ENCODE data around the gene PRR15L. TPM values are rescaled to one million over a fixed set of nuclear protein-coding genes. Genes with fewer than 3 reads are reported as not detected.
"Not testable (repeated sequence)": the region's sequence is repeated elsewhere in the genome, so short reads cannot be mapped to it uniquely, and the experiment has no call there.

The PRR15L gene
- total RNA-seq = not detected

GRCh38 chr17:47957591-47958490 lies at the start of gene PRR15L:
Gene PRR15L (minus strand): TSS chr17:47957883. CDS start chr17:47953234, 4,649 bp downstream.
- no peak for DNase-seq

DNA sequence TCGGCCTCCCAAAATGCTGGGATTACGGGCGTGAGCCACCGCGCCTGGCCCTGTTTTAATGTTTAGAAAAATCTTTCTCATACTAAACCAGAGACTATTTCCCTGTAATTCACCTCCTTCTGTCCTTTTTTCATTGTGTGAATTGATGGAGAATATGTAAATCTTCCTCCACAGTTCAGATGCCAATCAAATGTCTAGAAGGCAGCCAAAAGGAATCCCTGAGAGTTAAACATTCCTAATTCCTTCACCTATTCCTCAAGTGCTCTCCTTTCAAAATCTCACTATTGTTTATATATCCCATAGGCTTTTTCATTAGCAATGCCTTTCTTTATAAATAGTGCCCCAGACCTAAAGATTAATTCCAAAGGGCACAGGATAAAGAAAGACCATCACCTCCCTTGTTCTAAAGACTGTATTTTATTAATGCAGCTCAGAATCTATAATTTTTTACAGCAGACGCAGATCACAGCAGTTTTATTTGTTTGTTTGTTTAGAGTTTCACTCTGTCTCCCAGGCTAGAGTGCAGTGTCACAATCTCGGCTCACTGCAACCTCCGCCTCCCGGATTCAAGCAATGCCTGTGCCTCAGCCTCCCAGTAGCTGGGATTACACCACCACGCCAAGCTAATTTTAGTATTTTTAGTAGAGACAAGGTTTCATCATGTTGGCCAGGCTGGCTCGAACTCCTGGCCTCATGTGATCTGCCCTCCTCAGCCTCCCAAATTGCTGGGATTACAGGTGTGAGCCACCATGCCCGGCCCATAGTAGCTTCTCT lies 49.4 kb upstream of the PRR15L start:
- DNase-seq = no peak

GRCh38 chr17:48004983-48005382 lies 47.3 kb upstream of the PRR15L start:
- no peak for DNase-seq

DNA sequence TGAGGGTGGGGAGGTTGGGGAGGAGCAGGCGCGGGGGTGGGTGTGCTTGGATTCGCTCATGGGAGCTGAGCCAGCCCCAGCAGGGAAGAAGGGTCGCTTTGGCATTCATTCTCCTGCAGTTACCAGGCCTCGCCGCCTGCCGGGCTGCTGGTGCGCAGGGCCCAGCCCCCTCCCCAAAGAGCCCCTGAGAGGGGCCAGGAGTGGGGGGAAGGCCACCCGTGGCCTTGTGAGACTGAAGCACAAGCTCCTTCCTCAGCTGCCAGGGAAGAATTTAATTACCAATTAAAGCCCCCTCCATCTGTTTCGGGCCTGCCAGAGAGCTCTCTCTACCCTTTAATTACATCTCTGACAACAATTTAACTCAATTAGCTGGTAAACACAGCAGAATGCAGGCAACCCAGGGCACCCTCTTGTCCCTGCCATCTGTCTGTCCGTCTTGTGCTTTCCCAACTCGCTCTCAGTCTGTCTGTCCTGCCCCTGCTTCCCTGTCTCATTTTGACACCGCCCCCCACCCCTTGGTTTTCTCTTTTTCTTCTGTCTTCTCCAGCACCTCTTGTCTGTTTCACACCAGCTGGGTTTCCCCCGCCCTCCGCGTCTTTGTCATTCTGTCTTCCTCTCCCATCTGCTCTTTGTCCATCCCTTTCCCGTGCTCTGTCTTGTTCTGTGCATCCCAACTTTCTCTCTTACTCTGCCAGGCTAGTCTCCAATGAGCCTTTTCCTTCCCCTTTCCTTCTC lies 45.9 kb upstream of the PRR15L start:
- no peak for DNase-seq

GRCh38 chr17:48002916-48003416 lies 45.3 kb upstream of the PRR15L start:
- no peak for DNase-seq

DNA sequence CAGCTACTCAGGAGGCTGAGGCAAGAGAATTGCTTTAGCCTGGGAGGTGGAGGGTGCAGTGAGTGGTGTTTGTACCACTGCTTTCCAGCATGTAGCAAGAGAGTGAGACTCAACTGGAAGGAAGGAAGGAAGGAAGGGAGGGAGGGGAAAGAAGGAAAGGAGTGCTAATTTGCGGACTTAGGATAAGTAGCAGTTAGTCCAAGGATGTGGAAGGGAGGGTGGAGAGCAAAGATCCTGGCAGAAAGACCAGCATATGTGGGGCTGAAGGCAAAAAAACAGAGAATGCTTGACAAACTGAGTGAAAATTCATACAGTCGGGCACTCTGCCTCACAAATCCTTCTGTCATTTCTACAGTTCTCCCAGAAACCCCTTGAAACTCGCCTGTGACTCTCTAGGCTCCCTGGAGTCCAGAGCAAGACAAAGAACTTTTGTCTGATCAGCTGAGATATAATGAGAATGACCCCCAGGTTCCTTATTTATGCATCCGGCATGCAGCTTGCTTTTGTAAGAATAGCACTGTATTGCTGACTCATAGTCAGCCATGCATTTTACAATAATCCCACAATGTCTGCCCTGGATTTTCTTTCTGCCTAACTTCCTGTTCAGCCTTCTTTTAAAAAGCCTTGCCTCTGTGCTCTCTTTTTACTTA lies 44.7 kb upstream of the PRR15L start:
- DNase-seq = no peak

DNA sequence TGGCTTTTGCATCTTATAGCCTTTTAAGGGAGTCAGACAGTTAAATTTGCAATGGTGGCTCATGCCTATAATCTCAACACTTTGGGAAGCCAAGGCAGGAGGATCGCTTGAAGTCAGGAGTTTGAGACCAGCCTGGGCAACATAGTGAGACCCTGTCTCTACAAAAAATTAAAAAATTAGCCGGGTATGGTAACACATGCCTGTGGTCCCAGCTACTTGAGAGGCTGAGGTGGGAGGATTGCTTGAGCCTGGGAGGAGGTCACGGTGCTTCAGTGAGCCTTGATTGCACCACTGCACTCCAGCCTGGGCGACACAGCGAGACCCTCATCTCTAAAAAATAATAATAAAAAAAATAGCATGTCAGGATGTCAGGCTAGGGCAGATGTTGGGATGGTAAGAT lies 44.0 kb upstream of the PRR15L start:
- DNase-seq = not testable (repeated sequence)

GRCh38 chr17:48001197-48001596 lies 43.5 kb upstream of the PRR15L start:
- no peak for DNase-seq

GRCh38 chr17:47999582-47999981 lies 41.9 kb upstream of the PRR15L start:
- DNase-seq = no peak

DNA sequence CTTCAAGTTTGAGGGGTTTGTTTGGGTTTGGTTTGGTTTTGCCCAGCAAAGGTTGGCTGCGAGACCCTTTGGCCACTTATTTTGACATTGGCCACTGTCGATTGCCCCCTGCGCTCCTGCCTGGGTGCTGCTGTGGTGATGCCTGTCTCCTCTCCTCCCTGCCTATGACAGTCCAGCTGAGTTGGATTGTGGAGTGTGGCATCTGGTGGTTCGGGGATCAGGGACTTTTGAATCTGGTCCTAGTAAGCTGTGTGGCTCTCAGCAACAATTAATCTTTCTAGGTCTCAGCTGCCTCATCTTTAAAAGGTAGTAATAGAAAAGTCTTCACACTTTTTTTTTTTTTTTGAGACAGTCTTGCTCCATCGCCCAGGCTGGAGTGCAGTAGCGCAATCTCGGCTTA lies 40.4 kb upstream of the PRR15L start:
- DNase-seq = no peak

- DNase-seq = no peak
Observed at GRCh38 chr17:47997586-47997985, 39.9 kb upstream of the PRR15L start.

GRCh38 chr17:47996201-47996600 lies 38.5 kb upstream of the PRR15L start:
- no peak for DNase-seq

- no peak for DNase-seq
Observed at GRCh38 chr17:47995241-47995935, 37.7 kb upstream of the PRR15L start.

DNA sequence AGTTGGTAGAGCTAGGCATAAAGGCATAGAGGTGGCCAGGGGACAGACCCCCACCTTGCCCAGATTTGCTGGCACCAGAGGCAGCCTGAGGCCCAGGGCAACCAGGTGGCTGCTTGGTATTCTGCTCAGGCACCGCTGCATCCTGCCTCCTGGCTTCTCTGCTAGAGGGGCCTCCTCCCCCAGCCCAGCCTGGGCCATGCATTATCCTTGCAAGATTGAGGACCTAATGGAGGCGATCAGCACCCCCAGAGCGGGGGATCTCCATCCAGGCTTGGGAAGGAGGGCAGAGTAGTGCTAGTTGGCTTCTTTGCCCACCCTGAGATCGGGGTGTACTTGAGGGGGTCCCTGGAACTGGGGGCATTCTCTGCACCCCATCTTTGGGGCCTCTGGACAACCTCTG lies 37.0 kb upstream of the PRR15L start:
- no peak for DNase-seq

DNA sequence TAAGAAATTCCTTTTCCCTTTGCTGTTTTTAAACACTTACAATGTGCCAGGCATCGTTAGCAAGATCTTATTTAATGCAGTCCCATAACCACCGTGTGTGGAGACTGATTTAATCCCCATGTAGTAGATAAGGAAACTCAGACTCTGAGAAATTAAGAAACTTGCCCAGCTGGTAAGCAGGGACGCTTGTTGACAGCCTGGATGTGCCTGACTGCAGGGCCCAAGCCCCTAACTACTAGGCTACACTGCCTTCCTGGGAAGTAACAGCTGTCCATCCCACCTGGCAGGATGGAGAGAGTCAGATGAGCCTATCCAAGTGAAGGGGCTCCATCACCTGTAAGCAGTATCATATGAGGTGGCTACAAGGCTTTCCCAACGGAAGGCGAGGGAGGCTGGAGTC lies 36.3 kb upstream of the PRR15L start:
- no peak for DNase-seq

DNA sequence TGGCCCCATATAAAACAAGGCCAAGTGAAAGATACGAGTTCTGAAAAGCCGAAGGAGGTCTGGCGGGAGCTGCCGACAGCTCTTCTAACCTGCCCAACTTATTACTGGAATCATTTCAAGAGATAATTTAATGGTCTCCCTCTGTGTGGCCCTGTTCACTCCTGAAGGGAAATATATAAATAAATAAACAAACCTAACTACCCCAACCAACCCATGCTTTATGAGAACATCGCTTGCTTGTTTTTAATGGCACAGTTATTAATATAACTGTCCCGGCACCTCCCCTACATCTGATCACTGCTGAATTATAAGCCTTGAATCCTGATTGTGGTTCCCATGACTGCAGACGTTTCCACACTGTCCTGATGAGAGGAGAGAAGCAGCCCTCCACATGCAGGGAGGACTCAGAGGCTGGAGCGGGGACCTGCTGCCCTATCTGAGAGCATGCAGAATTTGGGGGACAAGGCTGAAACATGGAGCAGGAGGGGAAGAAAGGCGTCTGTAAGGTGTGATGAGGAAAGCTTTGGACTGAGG lies 35.4 kb upstream of the PRR15L start:
- no peak for DNase-seq

DNA sequence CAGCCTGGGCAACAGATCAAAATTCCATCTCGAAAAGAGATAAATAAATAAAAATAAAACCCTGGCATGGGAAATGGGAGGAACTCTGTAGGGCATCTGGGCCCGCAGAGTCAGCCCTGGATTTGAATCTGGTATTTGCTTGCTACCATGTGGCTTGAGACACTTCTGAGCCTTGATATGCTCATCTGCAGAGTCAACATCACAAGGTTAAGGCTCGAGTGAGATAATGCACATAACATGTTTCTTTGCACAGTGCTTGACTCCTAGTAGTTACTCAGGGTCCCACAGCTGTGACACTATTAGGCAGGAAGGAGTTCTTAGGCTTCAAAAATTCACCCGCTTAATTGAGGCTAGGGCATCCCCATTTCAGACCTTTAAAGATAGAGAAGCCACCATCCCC lies 34.5 kb upstream of the PRR15L start:
- no peak for DNase-seq

- DNase-seq = no peak
Observed at GRCh38 chr17:47990962-47991731, 33.5 kb upstream of the PRR15L start.

DNA sequence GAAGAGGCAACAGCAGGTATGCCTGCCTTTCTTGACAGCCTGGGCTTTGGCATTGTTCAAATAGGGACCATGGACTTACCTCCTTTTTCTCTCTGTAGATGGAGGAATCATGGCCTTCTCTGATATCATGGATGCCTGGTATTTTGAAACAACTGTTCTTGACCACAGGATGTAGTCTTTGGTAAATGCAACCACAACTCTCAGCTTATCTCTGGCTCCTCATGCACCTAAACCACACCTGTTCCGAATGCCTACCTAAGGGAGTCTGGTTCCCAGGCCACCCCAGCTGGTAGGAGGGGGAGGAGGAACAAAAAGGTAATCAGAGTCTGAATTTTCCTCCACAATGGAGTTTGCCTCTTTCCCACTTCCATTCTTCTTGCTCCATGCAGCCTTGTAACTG lies 32.0 kb upstream of the PRR15L start:
- DNase-seq = no peak

DNA sequence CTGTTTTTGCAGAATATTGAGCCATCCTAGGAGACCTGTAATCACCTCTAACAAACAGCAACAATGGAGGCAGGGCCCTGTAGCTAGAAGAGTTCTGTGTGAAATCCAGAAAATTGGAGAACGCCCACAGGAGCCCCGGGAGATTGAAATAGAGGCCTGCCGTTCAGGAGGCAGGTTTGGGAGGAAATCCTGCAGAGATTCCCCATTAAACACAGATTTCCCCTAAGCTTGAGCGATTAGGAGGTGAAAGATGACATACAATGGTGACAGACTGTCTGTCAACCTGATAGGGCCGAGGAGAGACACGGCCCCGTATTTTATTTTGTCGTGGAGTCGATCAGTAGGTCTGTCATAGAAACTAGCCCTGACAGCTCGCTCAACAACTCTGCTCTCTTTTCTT lies 31.5 kb upstream of the PRR15L start:
- no peak for DNase-seq
